Measurements from ENCODE around the gene HTRA3. TPM values are rescaled to one million over a fixed set of nuclear protein-coding genes. Genes with fewer than 3 reads are reported as not detected.

HTRA3 gene
- total RNA-seq, 1 donor from 2014 or later = 20.3 TPM

- peak; percentile 36 for DNase-seq (ENCODE audit: low spot score)
These were observed 39.6 kb downstream of the HTRA3 start for GRCh38 chr4:8308856-8309771.

- no peak for DNase-seq (ENCODE audit: low spot score)
These were observed 40.8 kb downstream of the HTRA3 start for GRCh38 chr4:8310306-8310705.

GRCh38 chr4:8311101-8312068, 41.8 kb downstream of the HTRA3 start:
- DNase-seq (ENCODE audit: low spot score) = no peak

GRCh38 chr4:8312069-8312445, 42.5 kb downstream of the HTRA3 start:
- DNase-seq (ENCODE audit: low spot score) = no peak

GRCh38 chr4:8312976-8313375, 43.4 kb downstream of the HTRA3 start:
- no peak for DNase-seq (ENCODE audit: low spot score)

- DNase-seq (ENCODE audit: low spot score) = no peak
These were observed 45.2 kb downstream of the HTRA3 start for GRCh38 chr4:8314691-8315255.

GRCh38 chr4:8315435-8316250, 46.1 kb downstream of the HTRA3 start:
- peak; percentile 46 for DNase-seq (ENCODE audit: low spot score)

- no peak for DNase-seq (ENCODE audit: low spot score)
These were observed 46.8 kb downstream of the HTRA3 start for GRCh38 chr4:8316251-8316771.

GRCh38 chr4:8316911-8317351, 47.4 kb downstream of the HTRA3 start:
- DNase-seq (ENCODE audit: low spot score) = no peak

GRCh38 chr4:8317474-8317873, 47.9 kb downstream of the HTRA3 start:
- DNase-seq (ENCODE audit: low spot score) = no peak

GRCh38 chr4:8318509-8318908, 49.0 kb downstream of the HTRA3 start:
- no peak for DNase-seq (ENCODE audit: low spot score)

- DNase-seq (ENCODE audit: low spot score) = no peak
These were observed 49.5 kb downstream of the HTRA3 start for GRCh38 chr4:8319061-8319460.

GRCh38 chr4:8319731-8320385, 50.3 kb downstream of the HTRA3 start:
- DNase-seq (ENCODE audit: low spot score) = no peak

- DNase-seq (ENCODE audit: low spot score) = no peak
These were observed 50.8 kb downstream of the HTRA3 start for GRCh38 chr4:8320386-8320750.

GRCh38 chr4:8321220-8321619, 51.7 kb downstream of the HTRA3 start:
- no peak for DNase-seq (ENCODE audit: low spot score)

GRCh38 chr4:8321771-8322170, 52.2 kb downstream of the HTRA3 start:
- no peak for DNase-seq (ENCODE audit: low spot score)

- no peak for DNase-seq (ENCODE audit: low spot score)
These were observed 53.5 kb downstream of the HTRA3 start for GRCh38 chr4:8322794-8323704.

GRCh38 chr4:8323947-8324555, 54.5 kb downstream of the HTRA3 start:
- DNase-seq (ENCODE audit: low spot score) = no peak

GRCh38 chr4:8324640-8325239, 55.2 kb downstream of the HTRA3 start:
- DNase-seq (ENCODE audit: low spot score) = no peak

All from mucosa of gallbladder (tissue), 1 donor.